AG09319 (cell line): Measurements from ENCODE around the gene CDKL5.

Source experiments
- DNase-seq: peaks from one replicate; pipeline ENCODE4 v3.0.0-alpha.2; 2010; ENCODE audit warnings: low read depth; ENCODE audit errors: extremely low read depth
- TF ChIP-seq, protein P1 (sequence below): IDR thresholded peaks from 2 replicates; pipeline ENCODE4 v1.5.1; 2011; ENCODE audit warnings: low read depth, mild to moderate bottlenecking, inconsistent platforms, low read length, moderate library complexity

Gene CDKL5

DNA sequence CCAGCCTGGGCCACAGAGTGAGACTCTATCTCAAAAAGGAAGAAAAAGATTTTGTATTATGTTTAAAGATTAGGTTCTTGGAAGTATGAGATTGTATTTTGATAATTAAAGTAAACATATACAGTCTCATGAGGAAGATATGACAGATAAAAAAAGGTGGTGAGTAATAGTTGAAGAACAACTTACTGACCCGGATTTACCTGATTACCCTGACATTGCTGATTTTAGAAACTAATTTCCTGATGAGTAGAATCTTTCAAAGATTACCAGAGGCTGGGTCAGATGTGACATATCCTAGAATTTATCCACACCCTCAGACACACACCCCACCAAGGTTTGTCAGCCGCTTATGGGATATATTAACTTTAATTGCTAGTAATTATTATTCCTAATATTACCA is 9.5 kb downstream of the CDKL5 start:
- DNase-seq: no peak
- TF ChIP-seq, protein P1, sequence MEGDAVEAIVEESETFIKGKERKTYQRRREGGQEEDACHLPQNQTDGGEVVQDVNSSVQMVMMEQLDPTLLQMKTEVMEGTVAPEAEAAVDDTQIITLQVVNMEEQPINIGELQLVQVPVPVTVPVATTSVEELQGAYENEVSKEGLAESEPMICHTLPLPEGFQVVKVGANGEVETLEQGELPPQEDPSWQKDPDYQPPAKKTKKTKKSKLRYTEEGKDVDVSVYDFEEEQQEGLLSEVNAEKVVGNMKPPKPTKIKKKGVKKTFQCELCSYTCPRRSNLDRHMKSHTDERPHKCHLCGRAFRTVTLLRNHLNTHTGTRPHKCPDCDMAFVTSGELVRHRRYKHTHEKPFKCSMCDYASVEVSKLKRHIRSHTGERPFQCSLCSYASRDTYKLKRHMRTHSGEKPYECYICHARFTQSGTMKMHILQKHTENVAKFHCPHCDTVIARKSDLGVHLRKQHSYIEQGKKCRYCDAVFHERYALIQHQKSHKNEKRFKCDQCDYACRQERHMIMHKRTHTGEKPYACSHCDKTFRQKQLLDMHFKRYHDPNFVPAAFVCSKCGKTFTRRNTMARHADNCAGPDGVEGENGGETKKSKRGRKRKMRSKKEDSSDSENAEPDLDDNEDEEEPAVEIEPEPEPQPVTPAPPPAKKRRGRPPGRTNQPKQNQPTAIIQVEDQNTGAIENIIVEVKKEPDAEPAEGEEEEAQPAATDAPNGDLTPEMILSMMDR: no peak

DNA sequence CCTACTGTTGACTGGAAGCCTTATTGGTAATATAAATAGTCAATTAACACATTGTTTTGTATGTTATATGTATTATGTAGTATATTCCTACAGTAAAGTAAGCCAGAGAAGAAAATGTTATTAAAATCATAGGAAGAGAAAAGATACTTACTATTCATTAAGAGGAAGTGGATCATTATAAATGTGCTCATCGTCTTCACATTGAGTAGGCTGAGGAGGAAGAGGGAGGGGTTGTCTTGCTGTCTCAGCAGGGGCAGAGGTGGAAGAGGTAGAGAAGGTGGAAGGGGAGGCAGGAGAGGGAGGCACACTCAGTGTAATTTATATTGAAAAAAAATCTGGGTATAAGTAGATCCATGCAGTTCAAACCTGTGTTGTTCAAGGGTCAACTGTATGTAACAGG is 10.6 kb downstream of the CDKL5 start:
- TF ChIP-seq, protein P1: no peak
- no peak for DNase-seq

DNA sequence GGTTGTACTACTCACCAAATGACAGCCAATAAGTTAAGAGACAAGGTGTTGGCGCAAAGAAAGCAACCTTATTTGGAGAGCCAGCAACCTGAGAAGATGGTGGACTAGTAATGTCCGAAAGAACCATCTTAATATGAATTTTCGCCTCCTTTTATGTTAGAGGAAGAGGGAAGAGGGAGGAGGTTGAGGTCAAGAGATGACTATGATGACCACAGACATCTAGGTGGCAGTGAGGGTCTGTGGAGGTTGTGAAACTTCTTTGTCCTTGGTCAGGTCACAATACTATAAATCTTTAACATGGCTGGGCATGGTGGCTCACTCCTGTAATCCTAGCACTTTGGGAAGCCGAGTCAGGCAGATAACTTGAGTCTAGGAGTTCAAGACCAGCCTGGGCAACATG is 15.4 kb downstream of the CDKL5 start:
- DNase-seq: no peak
- TF ChIP-seq, protein P1: no peak

DNA sequence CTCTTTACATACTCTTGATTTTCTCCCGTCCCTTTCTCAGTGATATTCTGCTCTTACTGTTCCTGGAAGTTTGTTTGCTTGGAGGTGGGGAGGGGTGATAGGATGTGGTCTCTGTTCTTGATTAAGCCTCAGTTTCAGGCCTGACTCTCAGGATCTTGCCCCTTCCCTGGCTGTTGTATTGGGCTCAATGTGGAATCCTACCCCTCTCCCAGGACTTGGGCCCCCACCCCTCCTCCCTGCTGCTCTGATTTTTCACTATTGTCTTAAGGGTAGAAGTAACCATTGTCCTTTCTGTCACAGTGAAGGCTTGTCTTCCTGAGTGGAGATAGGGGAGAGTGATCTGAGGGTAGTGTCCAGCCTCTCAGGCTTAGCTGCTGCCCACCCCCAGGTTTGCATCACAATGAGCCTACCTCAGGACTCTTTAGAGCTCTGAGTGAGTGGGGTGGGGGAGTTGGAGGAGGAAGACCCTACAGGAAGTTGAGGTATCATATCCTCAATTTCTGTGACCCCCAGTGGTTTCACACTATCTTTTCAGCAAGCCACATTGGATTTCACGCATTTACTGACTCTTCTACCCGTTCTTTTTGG is 16.5 kb downstream of the CDKL5 start:
- TF ChIP-seq, protein P1: no peak
- no peak for DNase-seq

DNA sequence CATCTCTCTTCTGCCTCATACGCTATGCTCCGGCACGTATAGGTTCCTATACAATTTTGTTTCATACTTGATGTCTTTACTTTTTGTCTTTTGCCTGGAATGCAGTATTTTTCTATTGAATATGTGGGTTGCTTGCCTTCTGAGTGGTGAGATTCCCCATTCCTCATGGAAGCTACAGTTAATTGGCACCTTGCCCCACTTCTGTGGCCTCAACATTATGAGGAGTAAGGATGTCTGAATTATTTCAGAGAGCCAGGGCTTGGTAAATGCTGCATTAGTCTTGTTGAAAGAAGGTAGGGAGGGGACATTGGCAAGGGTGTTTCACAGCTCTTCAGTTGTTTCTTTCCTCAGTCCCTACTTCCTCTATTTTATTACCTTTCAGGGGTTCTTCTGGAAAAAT is 23.0 kb downstream of the CDKL5 start:
- no peak for DNase-seq
- TF ChIP-seq, protein P1: no peak

DNA sequence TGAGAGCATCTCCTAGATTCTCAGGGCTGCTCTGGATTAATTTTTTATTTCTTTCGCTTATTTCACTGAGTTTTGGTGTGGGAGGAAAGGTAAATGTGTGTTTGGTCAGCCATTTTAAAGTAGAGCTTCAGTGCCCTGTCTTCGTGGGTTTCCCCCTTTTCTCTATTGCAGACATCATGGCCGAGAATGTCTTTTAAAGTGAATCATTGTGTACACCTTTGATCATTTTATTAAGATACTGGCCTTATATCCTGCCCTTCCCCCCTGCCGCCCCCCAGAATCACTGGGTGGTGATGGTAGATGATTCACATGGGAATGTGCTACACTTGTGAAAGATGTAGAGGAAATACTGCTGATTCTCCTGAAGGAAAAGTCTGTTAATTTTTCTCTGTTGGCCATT is 23.8 kb downstream of the CDKL5 start:
- DNase-seq: no peak
- TF ChIP-seq, protein P1: no peak

DNA sequence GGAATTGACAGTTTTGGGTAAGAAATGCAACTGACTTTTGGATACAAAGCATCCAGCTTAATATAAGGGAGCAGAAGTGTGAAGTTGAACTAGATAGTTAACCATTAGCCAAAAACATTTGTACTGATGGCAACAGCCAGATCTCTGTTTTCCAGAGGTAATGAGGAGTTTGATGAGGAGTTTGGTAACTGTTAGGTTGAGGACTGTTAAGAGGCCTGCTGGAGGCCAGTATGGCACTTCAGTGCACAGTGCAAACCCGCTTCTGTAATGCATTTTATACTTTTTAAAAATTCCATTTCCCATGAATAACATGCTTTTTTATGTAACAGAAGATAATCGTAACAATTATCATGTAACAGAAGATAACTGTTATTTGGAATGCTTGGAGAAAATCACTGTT is 30.0 kb downstream of the CDKL5 start:
- no peak for DNase-seq
- TF ChIP-seq, protein P1: no peak
